Regular cardiac myocyte (primary cell): ENCODE measurements around the gene PRXL2A. TPM values are rescaled to one million over a fixed set of nuclear protein-coding genes. Genes with fewer than 3 reads are reported as not detected.

Experiments
- total RNA-seq: library from RNA; depleted of rRNA; stranded (reverse); fragments of >200 nt; gene quantifications from 2 replicates; pipeline ENCODE4 v1.2.3, GENCODE V29; 2014

Gene PRXL2A
- total RNA-seq, result 26.5 and 38.9 TPM in 2 replicates

GRCh38 chr10:80408242-80409101 lies at the start of gene PRXL2A:
Gene PRXL2A, plus strand, starts transcription at chr10:80408551. Its CDS starts 11,917 bp downstream, at chr10:80420468.

GRCh38 chr10:80453842-80454512 lies 45.6 kb downstream of the PRXL2A start, which contains the start of gene TSPAN14:
Gene TSPAN14, plus strand, starts transcription at chr10:80454310. Its CDS starts 34,924 bp downstream, at chr10:80489234.

Other genes with a start within 250 kb of the PRXL2A start
- gene ANXA11, start 203.0 kb upstream of the PRXL2A start, total RNA-seq, result 33.0 and 55.6 TPM in 2 replicates
- not detected in 2 replicates for gene MAT1A, start 118.9 kb upstream of the PRXL2A start, total RNA-seq
- gene DYDC1, start 51.8 kb upstream of the PRXL2A start, total RNA-seq, result not detected in 2 replicates
- not detected in 2 replicates for gene DYDC2, start 51.8 kb upstream of the PRXL2A start, total RNA-seq
- gene TSPAN14, start 45.8 kb downstream of the PRXL2A start, total RNA-seq, result 14.7 and 76.3 TPM in 2 replicates
- gene SH2D4B, start 129.4 kb downstream of the PRXL2A start, total RNA-seq, result under 0.01 TPM in 2 replicates